ENCODE measurements around the gene UPF2.
"Not testable (repeated sequence)": the region's sequence is repeated elsewhere in the genome, so short reads cannot be mapped to it uniquely, and the experiment has no call there.

Gene UPF2
- total RNA-seq = 48.0 to 93.4 reads per million in 2 donors

GRCh38 chr10:12042797-12043651 lies at the start of gene UPF2:
Gene UPF2, minus strand, starts transcription at chr10:12042809. Its CDS starts 7,386 bp downstream, at chr10:12035423.
- peak; percentile 93 to 98 (median 97) for DNase-seq

GRCh38 chr10:12091421-12091820 lies 48.8 kb upstream of the UPF2 start:
- no peak for DNase-seq

GRCh38 chr10:12088919-12089318 lies 46.3 kb upstream of the UPF2 start:
- DNase-seq = no peak

DNA sequence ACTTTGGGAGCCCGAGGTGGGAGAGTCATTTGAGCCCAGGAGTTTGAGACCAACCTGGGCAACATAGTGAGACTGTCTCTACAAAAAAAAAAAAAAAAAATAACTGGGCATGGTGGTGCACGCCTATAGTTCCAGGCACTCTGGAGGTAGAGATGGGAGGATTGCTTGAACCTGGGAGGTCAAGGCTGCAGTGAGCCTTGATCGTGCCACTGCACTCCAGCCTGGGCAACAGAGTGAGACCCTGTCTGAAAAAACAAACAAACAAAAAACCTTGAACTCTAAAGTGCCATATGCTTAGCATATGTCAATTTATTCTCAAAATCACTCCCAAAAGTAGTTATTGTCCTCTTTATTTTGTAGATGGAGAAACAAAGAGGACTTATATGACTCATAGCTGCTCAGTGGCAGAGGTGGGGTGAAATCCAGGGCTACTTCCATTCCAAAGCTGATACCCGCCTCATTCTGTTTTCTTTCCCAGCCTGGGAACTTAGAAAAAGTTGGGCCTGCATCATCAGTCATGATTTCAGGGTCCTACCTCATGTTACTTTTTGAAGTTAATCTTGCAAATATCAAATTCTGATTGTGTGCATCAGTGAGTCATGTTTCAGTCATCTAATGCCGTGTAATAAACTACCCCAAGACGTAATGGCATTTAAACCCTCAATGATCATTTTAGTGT lies 39.4 kb upstream of the UPF2 start:
- no peak for DNase-seq

DNA sequence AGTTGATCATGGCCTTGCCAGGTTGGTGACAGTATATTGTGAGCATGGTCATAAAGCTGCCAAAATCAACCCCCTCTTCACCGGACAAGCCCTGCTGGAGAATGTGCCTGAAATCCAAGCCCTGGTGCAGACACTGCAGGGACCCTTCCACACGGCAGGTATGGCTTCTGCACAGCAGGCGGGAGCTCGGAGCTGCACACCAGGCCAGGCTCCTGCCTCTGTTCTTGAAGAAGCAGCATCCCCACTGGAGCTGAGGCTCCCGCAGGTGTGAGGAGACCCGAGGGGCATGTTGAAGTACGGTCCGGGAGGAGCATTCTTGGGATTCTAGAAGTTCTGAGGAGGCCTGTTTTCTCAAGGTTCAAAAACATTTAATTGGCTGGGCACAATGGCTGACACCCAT lies 38.9 kb upstream of the UPF2 start:
- DNase-seq = no peak

DNA sequence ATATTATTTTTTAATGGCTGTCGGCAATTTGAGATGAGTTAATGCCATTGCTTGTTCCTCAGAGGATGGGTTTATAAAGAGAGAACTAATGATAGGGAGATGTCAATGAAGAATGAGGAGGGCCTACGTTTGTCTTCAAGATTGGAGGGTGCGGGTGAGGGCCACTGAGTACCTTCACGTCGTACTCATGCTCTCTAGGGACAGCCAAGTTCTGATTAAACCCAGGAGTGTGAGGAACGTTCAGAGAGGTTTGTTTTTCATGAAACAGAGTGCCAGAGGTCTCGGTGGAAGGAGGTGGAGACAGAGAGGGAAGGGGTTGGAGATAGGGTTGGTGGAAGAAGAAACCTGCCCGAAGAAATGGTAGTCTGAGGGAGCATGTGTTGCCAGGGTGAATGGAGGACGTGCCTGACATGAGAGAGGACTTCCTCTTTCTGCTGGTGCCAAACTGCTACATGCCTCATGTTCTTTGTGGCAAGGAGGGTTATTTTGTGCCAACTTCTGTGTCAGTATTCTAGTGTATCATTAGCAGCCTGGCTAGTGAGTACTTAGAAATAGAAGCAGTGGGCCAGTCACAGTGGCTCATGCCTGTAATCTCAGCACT lies 35.1 kb upstream of the UPF2 start:
- DNase-seq = no peak

DNA sequence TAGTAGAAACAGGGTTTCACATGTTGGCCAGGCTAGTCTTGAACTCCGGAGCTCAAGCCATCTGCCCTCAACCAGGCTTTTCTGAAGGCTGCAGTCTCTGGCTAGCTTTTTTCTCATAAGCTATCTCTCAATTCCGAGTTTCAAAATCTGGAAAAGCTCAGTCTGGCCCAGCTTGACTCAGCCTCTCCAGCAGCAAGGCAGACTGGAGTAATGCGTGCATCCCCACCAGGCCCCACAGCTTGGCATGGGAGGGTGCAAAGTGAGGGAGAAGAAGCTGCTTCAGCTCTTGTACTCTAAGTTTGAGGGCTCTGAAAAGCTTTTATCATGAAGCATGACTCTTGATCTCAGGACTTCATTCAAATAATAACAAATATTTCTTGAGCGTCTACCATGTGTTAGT lies 30.9 kb upstream of the UPF2 start:
- no peak for DNase-seq

DNA sequence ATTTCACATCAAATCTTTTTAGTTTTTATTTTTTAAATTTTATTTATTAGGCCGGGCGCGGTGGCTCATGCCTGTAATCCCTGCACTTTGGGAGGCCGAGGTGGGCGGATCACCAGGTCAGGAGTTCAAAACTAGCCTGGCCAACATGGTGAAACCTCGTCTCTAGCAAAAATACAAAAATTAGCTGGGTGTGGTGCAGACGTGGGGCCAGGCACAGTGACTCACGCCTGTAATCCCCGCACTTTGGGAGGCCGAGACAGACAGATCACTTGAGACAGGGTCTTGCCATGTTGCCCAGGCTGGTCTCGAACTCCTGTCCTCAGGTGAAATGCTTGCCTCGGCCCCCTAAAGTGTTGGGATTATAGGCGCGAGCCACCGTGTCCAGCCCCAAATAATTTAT lies 28.8 kb upstream of the UPF2 start:
- not testable (repeated sequence) for DNase-seq

DNA sequence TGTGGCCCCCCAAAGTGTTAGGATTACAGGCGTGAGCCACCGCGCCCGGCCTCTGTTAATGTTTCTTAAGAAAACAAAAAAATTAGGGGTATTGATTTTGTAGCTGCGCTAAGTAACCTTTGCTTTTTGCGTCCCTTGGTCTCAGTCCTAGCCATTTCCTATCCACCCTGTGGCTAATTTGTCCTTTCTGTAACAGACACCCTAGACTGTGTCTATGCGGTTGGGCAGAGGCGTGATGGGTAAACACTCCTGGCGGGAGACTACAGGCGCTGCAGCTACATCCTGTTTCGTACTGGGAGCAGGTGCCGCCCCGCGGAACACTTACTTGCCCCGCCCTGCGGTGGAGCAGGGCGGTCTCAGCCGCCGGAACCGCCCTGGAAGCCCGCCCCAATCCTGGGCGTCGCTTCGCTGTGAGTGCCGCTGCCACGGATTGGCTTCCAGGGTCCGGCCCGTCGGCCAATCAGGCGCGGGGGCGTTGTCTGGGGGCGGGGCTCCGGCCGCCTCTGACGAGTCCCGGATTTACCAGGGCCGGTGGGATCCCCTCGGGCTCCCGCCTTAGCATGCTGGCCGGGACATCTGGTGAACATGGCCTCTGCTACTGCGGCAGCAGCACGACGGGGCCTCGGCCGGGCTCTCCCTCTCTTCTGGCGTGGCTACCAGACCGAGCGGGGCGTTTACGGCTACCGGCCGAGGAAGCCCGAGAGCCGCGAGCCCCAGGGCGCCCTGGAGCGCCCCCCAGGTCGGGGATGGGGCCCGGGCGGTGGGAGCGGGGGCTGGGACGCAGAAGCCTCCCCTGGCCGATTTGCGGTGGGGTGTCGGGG lies 26.1 kb upstream of the UPF2 start, which contains the start of gene DHTKD1:
Gene DHTKD1 (plus strand): TSS at position 506 of the 821 bp plus-strand sequence. CDS start 80 bp downstream, at position 586.
- DNase-seq = peak; percentile 97 to 99 (median 97)

GRCh38 chr10:12067336-12067735 lies 24.7 kb upstream of the UPF2 start:
- no peak for DNase-seq

DNA sequence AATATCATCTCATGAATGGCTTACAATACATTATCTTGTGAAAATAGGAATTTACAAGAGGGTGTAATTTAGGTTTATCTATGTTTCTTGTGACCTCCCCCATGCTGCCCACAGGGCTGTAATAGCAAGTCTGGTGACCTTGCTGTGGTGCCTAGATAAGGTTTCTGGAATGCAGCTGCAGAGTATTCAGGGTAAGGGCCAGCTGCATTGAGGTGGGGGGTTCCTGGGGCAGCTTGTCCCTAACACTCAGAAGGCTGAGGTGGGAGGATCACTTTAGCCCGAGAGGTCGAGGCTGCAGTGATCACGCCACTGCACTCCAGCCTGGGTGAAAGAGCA lies 20.8 kb upstream of the UPF2 start:
- no peak for DNase-seq

GRCh38 chr10:12062754-12063482 lies 20.3 kb upstream of the UPF2 start:
- no peak for DNase-seq

GRCh38 chr10:12061124-12061523 lies 18.5 kb upstream of the UPF2 start:
- no peak for DNase-seq

GRCh38 chr10:12056748-12057147 lies 14.1 kb upstream of the UPF2 start:
- no peak for DNase-seq

GRCh38 chr10:12055732-12056131 lies 13.1 kb upstream of the UPF2 start:
- DNase-seq = no peak

GRCh38 chr10:12051241-12051640 lies 8.6 kb upstream of the UPF2 start:
- no peak for DNase-seq

GRCh38 chr10:12050528-12050927 lies 7.9 kb upstream of the UPF2 start:
- DNase-seq = no peak

DNA sequence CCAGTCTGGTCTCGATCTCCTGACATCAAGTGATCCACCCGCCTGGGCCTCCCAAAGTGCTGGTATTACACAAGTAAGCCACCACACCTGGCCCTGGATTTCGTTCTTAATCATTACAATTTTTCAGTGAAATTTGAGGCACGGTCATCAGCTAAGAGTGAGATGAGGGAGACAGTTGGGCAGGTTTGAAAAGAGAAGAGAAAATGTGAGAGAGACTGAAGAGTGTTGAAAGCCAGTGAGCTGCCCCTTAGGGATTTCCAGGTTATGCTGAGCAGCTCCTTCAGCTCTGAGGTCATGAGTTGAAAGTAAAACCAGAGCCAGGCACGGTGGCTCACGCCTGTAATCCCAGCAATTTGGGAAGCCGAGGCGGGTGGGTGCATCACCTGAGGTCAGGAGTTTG lies 5.9 kb upstream of the UPF2 start:
- DNase-seq = peak in 1 of 5 experiments; percentile 26

- DNase-seq = no peak
Observed at GRCh38 chr10:12045596-12045995, 3.0 kb upstream of the UPF2 start.

- peak; percentile 19 to 55 (median 41) for DNase-seq
Observed at GRCh38 chr10:12042409-12042796, 206 bp downstream of the UPF2 start.

- peak in 1 of 5 experiments; percentile 66 for DNase-seq
Observed at GRCh38 chr10:12041766-12042408, 722 bp downstream of the UPF2 start.
